ACC112 (cell line): ENCODE data around the gene RNF150.

ENCODE experiments used
- H2AFZ ChIP-seq: fragments of 200-600 bp; sonication (generic); one replicate; pipeline ENCODE4 v1.6.0; 2017; ENCODE audit warnings: antibody characterized with exemption, low read length; ENCODE audit not compliant: unreplicated experiment
- H3K27ac ChIP-seq: fragments of 200-600 bp; sonication (generic); 2 replicates; pipeline ENCODE4 v1.5.1; 2014; ENCODE audit warnings: low read depth, mild to moderate bottlenecking, antibody characterized with exemption, low read length, moderate library complexity
- H3K27me3 ChIP-seq: fragments of 200-600 bp; sonication (generic); 2 replicates; pipeline ENCODE4 v1.6.1; 2014; ENCODE audit warnings: mild to moderate bottlenecking, antibody characterized with exemption, low read length, moderate library complexity, mixed read lengths; ENCODE audit not compliant: insufficient read depth
- H3K36me3 ChIP-seq: fragments of 200-600 bp; sonication (generic); 2 replicates; pipeline ENCODE4 v1.6.1; 2016; ENCODE audit warnings: mild to moderate bottlenecking, antibody characterized with exemption, low read length, moderate library complexity, mixed read lengths; ENCODE audit not compliant: insufficient read depth
- H3K4me1 ChIP-seq: fragments of 200-600 bp; sonication (generic); one replicate; pipeline ENCODE4 v1.6.1; 2016; ENCODE audit warnings: low read length, mixed read lengths; ENCODE audit not compliant: insufficient read depth, unreplicated experiment, control insufficient read depth
- H3K4me3 ChIP-seq: fragments of 200-600 bp; sonication (generic); 2 replicates; pipeline ENCODE4 v1.5.1; 2014; ENCODE audit warnings: mild to moderate bottlenecking, low read depth, low read length
- H3K79me2 ChIP-seq: fragments of 200-600 bp; sonication (generic); one replicate; pipeline ENCODE4 v1.6.0; 2016; ENCODE audit warnings: low read length; ENCODE audit not compliant: control insufficient read depth, unreplicated experiment, insufficient read depth

Gene RNF150

DNA sequence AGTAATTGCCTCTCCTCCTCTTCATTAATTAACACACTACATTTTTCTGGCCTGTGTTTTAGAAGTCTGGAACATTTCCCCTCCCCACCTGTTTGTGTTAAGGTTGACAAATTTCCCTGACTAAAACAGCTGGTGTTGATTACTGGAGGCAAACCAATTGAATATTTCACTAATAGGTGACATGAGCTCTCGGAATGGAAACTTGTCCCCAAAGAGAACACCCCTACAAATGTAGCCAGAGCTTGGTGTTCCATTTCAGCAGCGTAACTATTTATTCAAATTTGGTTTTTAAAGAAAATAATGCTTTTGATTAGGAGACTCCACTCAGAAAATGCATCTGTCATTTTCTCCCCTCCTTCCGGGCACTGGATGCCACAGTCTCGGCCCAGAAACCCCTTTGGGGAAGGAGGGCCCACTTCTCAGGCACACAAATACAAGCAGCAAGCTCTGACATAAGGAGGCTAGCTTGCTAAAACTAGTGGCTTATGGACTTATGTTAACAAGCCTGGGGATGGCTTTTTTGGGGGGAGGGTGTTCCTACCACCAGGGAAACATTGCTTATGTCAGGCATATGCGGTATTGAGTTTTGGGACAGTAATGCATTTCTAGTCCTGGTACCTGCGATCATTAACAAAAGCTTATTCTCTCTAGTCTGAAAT, 2.2 kb downstream of the RNF150 start:
- H3K36me3 ChIP-seq = no peaks in the 10 kb centered on the region
- peak overlapping the region; percentile 88 for H2AFZ ChIP-seq
- H3K27ac ChIP-seq = no peak overlapping the region
- H3K4me3 ChIP-seq = peak overlapping the region; percentile 89
- H3K79me2 ChIP-seq = peaks cover 4% of the 10 kb centered on the region
- H3K4me1 ChIP-seq = peaks cover 35% of the 10 kb centered on the region
- peaks cover 14% of the 10 kb centered on the region for H3K27me3 ChIP-seq

DNA sequence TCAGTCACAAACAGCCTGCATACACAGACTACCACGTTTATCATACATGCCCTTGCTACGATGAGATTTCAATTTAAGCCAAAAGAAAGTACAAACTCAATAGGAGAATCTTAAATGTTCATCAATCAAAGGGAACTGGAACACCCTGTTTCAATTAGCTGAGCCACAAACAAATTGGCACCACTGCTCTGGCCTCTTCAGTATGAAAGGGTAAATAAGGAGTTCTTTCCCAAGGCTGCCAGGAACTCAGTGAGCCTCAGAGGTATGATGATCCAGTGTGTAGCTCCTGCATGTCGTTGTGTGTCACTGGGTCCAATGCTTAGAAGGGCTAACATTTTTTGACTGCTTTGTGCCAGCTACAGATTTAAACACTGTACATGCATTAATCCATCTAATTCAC, 5.4 kb downstream of the RNF150 start:
- no peak overlapping the region for H3K4me3 ChIP-seq
- no peak overlapping the region for H3K27ac ChIP-seq
- no peaks in the 10 kb centered on the region for H3K27me3 ChIP-seq
- peaks cover 30% of the 10 kb centered on the region for H3K4me1 ChIP-seq
- no peaks in the 10 kb centered on the region for H3K36me3 ChIP-seq
- peaks cover 4% of the 10 kb centered on the region for H3K79me2 ChIP-seq
- H2AFZ ChIP-seq = no peak overlapping the region

GRCh38 chr4:141126769-141127168, 6.5 kb downstream of the RNF150 start:
- H3K4me3 ChIP-seq = no peak overlapping the region
- H3K27ac ChIP-seq = no peak overlapping the region
- peaks cover 29% of the 10 kb centered on the region for H3K4me1 ChIP-seq
- peaks cover 4% of the 10 kb centered on the region for H3K79me2 ChIP-seq
- H3K36me3 ChIP-seq = no peaks in the 10 kb centered on the region
- no peak overlapping the region for H2AFZ ChIP-seq
- no peaks in the 10 kb centered on the region for H3K27me3 ChIP-seq

DNA sequence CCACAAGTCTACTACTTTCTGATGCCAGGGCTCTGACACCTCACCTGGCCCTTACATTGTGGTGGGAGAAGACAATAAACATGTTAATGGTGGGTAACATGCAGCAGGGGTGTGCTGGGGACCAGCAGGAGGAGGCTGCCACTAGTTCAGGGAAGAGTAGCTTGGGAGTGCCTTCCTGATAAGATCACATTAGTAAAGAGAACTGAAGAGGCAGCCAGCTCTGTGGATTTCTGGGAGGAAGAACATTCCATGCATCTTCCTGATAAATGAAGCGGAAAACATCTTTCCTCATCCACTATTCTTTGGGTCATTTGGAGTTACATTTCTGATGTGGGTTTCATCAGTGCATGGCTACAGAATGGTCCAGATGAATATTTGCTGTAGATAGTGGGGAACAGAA, 9.0 kb downstream of the RNF150 start:
- H3K79me2 ChIP-seq = no peaks in the 10 kb centered on the region
- no peak overlapping the region for H2AFZ ChIP-seq
- peaks cover 11% of the 10 kb centered on the region for H3K4me1 ChIP-seq
- no peaks in the 10 kb centered on the region for H3K36me3 ChIP-seq
- no peaks in the 10 kb centered on the region for H3K27me3 ChIP-seq
- H3K27ac ChIP-seq = no peak overlapping the region
- H3K4me3 ChIP-seq = no peak overlapping the region

GRCh38 chr4:141121768-141122454, 11.4 kb downstream of the RNF150 start:
- Histone ChIP-seq H3K27me3 (no peaks in the 10 kb centered on the region), H3K79me2 (no peaks in the 10 kb centered on the region), H3K4me1 (peaks cover 3% of the 10 kb centered on the region), H3K36me3 (no peaks in the 10 kb centered on the region), H3K4me3 (no peak overlapping the region), H3K27ac (no peak overlapping the region), H2AFZ (no peak overlapping the region)

GRCh38 chr4:141121101-141121500, 12.2 kb downstream of the RNF150 start:
- Histone ChIP-seq H3K36me3 (no peaks in the 10 kb centered on the region), H2AFZ (no peak overlapping the region), H3K4me3 (no peak overlapping the region), H3K27me3 (no peaks in the 10 kb centered on the region), H3K79me2 (no peaks in the 10 kb centered on the region), H3K4me1 (no peaks in the 10 kb centered on the region), H3K27ac (no peak overlapping the region)

DNA sequence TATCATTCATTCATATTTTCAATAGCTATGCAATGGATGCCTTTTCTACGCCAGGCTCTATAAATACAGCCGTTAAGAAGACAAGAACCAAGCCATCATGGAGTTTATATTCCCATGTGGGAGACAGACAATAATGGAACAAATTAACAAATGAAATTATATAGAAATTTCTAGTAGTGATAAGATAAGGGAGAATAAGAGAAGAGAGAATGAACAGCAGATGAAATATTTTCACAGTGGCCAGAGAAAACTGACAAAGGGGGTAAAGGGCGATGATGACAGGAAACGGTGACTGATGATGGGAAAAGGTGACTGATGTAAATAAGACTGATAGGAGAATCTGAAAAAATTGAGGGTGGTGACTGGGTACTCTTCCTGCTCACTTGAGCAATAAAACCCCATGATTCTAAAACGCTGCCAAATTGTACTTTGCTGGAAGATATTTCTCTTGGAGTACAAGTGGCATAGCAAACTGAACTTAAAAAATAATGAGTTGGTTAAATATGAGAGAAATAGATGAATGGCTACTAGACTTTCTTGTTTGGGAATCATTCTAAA, 13.2 kb downstream of the RNF150 start:
- Histone ChIP-seq H2AFZ (no peak overlapping the region), H3K36me3 (no peaks in the 10 kb centered on the region), H3K79me2 (no peaks in the 10 kb centered on the region), H3K4me3 (no peak overlapping the region), H3K4me1 (no peaks in the 10 kb centered on the region), H3K27me3 (no peaks in the 10 kb centered on the region), H3K27ac (no peak overlapping the region)

- H3K36me3 ChIP-seq = no peaks in the 10 kb centered on the region
- H3K4me3 ChIP-seq = no peak overlapping the region
- H3K4me1 ChIP-seq = no peaks in the 10 kb centered on the region
- no peak overlapping the region for H2AFZ ChIP-seq
- H3K27ac ChIP-seq = no peak overlapping the region
- H3K79me2 ChIP-seq = no peaks in the 10 kb centered on the region
- no peaks in the 10 kb centered on the region for H3K27me3 ChIP-seq
Observed at GRCh38 chr4:141119071-141119470, 14.2 kb downstream of the RNF150 start.

GRCh38 chr4:141118381-141118780, 14.9 kb downstream of the RNF150 start:
- Histone ChIP-seq H3K79me2 (no peaks in the 10 kb centered on the region), H3K27me3 (no peaks in the 10 kb centered on the region), H3K36me3 (no peaks in the 10 kb centered on the region), H3K27ac (no peak overlapping the region), H3K4me3 (no peak overlapping the region), H2AFZ (no peak overlapping the region), H3K4me1 (no peaks in the 10 kb centered on the region)

- H3K4me1 ChIP-seq = no peaks in the 10 kb centered on the region
- H3K36me3 ChIP-seq = no peaks in the 10 kb centered on the region
- no peak overlapping the region for H3K27ac ChIP-seq
- no peaks in the 10 kb centered on the region for H3K79me2 ChIP-seq
- no peak overlapping the region for H3K4me3 ChIP-seq
- no peak overlapping the region for H2AFZ ChIP-seq
- no peaks in the 10 kb centered on the region for H3K27me3 ChIP-seq
Observed at GRCh38 chr4:141117935-141118334, 15.3 kb downstream of the RNF150 start.

DNA sequence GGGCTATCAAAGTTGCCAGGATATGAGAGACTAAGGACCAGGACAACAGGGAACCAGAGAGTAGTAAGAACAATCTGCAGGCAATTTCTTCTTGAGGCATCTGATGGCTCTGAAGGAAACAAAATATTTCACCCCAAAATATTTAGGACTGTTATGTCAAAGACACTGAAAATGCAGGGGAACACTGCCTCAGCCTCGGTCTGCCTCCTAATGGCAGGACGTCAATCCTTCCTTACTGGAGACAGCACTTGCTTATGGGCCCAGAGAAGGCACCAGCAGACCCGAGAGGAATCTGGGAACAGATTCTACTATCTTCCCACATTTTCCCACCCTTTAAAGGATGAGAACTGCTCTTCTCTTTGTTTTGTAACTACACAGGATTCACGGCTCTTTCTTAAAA, 23.3 kb downstream of the RNF150 start:
- Histone ChIP-seq H2AFZ (no peak overlapping the region), H3K4me3 (no peak overlapping the region), H3K27ac (no peak overlapping the region), H3K27me3 (no peaks in the 10 kb centered on the region), H3K79me2 (no peaks in the 10 kb centered on the region), H3K4me1 (no peaks in the 10 kb centered on the region), H3K36me3 (no peaks in the 10 kb centered on the region)
